Measurements from ENCODE around the gene ZBTB43.

ZBTB43 gene

GRCh38 chr9:126885131-126885641 is 80.3 kb downstream of the ZBTB43 start:
- DNase-seq (ENCODE audit: low read depth, low spot score) = no peak

- no peak for DNase-seq (ENCODE audit: low read depth, low spot score)
Measured at GRCh38 chr9:126886034-126886822, 81.4 kb downstream of the ZBTB43 start.

- no peak for DNase-seq (ENCODE audit: low read depth, low spot score)
Measured at GRCh38 chr9:126886897-126887296, 82.1 kb downstream of the ZBTB43 start.

Data from activated CD4-positive, CD25-positive, alpha-beta regulatory T cell treated with anti-CD3 and anti-CD28 coated beads, Interleukin-2, amount 50 U/mL, for 16 hours (primary cell).